ENCODE results near the gene C2CD4B.

Gene C2CD4B

DNA sequence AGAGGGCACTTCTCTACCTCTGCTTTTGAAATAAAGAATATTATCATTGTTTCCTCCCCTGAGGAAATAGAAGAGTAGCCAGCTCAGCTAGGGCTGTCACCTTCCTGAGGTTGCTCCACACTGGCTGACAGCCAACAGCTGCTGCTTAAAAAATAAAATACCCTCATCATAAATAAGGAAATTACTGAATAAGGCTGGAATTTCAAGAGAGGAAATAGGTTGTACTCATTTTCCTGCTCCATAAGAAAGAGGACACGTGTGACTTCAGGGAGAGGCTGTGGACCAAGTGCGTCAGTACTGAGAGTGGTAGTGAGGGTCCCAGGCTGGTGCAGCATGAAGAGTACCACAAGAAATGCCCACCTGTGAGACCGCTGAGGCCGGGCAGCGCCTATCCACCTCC, 8.1 kb upstream of the C2CD4B start:
- DNase-seq (ENCODE audit: extremely low read depth, low read depth) = no peak
- TF ChIP-seq, protein P1, sequence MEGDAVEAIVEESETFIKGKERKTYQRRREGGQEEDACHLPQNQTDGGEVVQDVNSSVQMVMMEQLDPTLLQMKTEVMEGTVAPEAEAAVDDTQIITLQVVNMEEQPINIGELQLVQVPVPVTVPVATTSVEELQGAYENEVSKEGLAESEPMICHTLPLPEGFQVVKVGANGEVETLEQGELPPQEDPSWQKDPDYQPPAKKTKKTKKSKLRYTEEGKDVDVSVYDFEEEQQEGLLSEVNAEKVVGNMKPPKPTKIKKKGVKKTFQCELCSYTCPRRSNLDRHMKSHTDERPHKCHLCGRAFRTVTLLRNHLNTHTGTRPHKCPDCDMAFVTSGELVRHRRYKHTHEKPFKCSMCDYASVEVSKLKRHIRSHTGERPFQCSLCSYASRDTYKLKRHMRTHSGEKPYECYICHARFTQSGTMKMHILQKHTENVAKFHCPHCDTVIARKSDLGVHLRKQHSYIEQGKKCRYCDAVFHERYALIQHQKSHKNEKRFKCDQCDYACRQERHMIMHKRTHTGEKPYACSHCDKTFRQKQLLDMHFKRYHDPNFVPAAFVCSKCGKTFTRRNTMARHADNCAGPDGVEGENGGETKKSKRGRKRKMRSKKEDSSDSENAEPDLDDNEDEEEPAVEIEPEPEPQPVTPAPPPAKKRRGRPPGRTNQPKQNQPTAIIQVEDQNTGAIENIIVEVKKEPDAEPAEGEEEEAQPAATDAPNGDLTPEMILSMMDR (IDR thresholded peaks at IDR 0.05; ENCODE audit: low read depth, low read length) = no peak

DNA sequence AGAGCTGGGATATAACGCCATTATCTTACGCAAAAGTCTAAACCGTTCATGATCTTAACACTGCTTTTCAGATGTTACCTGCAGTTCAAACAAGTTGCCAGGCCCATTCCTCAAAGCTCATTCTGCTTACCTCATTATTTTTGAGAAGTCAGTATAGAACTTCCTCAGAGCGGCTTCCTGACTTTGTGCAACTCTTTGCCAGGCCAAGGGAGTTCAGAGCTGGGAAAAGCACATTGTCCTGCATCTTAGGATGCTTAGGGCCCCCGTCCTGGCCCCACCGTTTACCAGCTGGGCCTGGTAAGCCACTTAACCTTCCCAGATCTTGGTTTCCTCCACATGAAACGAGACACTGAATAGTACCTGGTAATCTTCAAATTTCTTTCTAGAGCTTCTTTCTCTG, 6.8 kb upstream of the C2CD4B start:
- DNase-seq (ENCODE audit: extremely low read depth, low read depth) = no peak
- TF ChIP-seq, protein P1 (IDR thresholded peaks at IDR 0.05; ENCODE audit: low read depth, low read length) = no peak

DNA sequence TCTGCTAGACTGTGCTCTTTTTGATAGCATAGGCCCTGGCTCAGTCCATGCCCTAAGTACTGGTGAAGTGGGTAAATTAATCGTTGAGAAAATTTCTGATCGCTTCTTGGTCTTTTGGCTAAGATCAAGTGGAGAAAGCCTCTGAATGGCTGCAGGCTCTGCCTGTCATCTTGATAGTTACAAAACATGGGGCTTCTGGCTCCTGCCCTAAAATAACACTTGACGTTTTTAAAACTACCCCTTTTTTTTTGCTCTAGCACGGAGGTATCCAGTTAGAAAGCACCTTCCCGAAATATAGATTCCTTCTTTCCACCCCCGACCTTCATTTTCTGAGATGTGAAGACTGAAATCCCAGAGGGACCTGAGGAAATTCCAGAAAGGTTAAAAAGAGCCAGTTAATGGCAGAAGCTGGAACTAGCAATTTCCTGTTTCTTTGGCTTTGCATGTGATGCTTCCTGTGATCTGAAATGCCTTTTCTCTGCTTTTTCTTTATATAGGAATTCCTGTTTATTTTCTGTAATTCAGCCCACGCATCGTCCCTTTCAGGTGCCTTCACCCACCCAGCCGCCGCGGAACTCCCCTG, 799 bp upstream of the C2CD4B start:
- no peak for DNase-seq (ENCODE audit: extremely low read depth, low read depth)
- TF ChIP-seq, protein P1 (IDR thresholded peaks at IDR 0.05; ENCODE audit: low read depth, low read length) = no peak

DNA sequence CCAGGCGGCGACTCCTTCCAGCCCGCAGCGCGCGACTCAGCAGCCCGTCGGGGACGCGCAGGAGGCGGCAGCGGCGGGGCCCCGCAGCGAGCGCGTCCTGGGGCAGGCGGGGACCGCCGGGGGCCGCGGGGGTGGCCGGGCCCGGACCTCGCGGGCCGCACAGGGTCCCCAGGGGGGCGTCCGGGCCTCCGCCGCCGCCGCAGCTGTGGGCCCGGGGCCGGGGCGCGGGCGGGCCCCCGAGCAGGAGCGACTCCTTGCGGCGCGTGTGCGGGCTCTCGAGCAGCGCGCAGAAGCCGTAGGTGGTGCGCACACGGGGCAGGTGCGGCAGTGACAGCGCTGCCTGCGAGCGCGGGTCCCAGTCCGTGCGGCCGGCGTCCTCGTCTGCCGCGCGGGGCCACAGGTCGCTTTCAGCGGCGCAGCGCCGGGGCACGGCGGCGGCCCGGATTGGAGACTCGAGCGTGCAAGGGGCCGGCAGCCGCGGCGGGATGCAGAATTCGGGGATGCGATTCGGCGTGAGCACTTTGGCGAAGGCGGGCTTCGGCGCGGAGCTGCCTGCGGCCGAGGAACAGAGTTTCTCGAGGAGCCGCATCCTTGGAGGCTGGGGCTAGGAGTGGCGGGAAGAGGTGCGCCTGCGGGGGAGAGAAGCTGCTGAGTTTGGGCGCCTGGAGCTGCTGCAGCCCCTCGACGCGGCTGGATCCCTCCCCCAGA, 535 bp downstream of the C2CD4B start:
- TF ChIP-seq, protein P1 (IDR thresholded peaks at IDR 0.05; ENCODE audit: low read depth, low read length) = no peak
- no peak for DNase-seq (ENCODE audit: extremely low read depth, low read depth)

DNA sequence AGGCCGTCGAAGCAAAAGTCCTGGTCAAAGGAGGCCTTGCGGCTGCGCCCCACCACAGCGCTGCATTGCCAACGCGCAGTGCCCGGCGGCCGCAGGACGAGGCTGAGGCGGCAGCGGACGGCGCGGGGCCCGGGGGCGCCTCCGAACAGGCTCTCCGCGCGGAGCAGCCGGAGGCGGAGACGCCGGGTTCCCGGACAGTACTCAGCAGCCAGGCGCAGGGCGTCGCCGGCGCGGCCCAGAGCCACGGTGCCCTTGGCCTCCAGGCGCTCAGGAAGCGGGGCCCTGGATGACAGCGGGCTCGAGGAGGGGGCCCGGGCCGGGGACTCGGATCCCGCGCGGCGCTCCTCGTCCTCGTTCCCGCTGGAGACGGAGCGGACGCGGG, 1.1 kb downstream of the C2CD4B start:
- no peak for DNase-seq (ENCODE audit: extremely low read depth, low read depth)
- TF ChIP-seq, protein P1 (IDR thresholded peaks at IDR 0.05; ENCODE audit: low read depth, low read length) = no peak

DNA sequence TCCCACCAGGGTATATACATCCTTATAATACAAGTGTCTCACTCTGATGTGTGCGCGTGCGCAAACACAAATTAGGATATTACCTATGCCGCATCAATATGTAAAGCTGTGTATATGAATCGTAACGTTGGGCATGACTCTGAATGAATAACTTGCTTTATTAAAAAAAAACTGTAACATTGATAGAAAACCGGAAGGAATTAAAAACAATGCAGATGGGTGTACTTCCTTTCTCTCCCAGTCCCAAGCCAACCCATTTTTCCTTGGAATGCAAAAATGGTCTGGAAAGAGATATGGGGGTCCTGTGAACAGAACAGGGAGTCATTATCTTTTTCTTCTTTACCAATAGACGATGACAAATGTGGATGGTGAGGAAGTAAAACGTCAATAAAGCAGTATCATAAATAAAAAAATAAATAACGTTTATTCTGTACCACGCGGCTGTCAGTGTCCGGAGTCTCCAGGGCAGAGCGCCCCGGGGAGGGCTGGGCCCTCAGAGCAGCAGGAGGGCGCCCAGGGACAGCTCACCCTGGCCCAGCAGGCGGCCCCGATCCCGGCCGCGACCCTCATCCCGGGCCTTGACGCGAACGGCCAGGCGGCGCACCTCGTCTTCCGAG, 1.6 kb downstream of the C2CD4B start:
- TF ChIP-seq, protein P1 (IDR thresholded peaks at IDR 0.05; ENCODE audit: low read depth, low read length) = no peak
- no peak for DNase-seq (ENCODE audit: extremely low read depth, low read depth)

DNA sequence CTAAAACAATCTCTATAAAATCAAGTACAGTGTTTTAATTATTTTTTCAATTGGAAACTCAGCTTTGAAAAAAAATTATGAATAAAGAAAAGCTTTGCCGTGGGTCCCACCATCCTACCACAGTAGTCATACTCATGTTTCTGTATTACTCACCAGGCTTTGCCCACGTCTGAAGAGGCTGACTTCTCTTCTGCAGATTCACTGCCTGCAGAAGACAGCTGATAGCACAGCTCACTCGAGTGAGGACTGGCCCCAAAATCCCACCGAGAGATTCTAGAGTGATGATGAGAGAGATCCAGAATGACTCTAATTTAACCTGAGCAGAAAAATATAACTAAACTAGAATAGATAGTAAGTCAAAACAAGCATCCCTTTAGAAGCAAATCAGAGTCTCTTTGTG, 11.9 kb downstream of the C2CD4B start:
- TF ChIP-seq, protein P1 (IDR thresholded peaks at IDR 0.05; ENCODE audit: low read depth, low read length) = no peak
- no peak for DNase-seq (ENCODE audit: extremely low read depth, low read depth)
